Endodermal cell (in vitro differentiated cells): Measurements from ENCODE around the gene PTPN5. TPM values are rescaled to one million over a fixed set of nuclear protein-coding genes. Genes with fewer than 3 reads are reported as not detected.

Experiments used
- DNase-seq: peaks from one replicate; pipeline ENCODE4 v3.0.0-alpha.2; 2017
- H3K27ac ChIP-seq: 2 replicates; pipeline ENCODE4 v1.5.1; 2013; ENCODE audit warnings: mild to moderate bottlenecking, low read depth, low read length, moderate library complexity
- H3K27me3 ChIP-seq: 2 replicates; pipeline ENCODE4 v1.6.1; 2013; ENCODE audit warnings: mild to moderate bottlenecking, low read length, moderate library complexity; ENCODE audit not compliant: insufficient read depth, control insufficient read depth, poor library complexity, severe bottlenecking
- H3K36me3 ChIP-seq: 2 replicates; pipeline ENCODE4 v1.7.0; 2013; ENCODE audit warnings: mild to moderate bottlenecking, low read length, moderate library complexity; ENCODE audit not compliant: control insufficient read depth, insufficient read depth
- H3K4me1 ChIP-seq: one replicate; pipeline ENCODE4 v1.7.0; 2013; ENCODE audit warnings: low read length; ENCODE audit not compliant: control insufficient read depth, insufficient read depth
- H3K4me3 ChIP-seq: 2 replicates; pipeline ENCODE4 v1.5.1; 2013; ENCODE audit warnings: mild to moderate bottlenecking, low read length, moderate library complexity
- H3K9ac ChIP-seq: 2 replicates; pipeline ENCODE4 v1.6.1; 2013; ENCODE audit warnings: mild to moderate bottlenecking, low read length, moderate library complexity; ENCODE audit not compliant: poor library complexity, severe bottlenecking; ENCODE audit errors: extremely low read depth
- H3K9me3 ChIP-seq: 2 replicates; pipeline ENCODE4 v1.6.1; 2013; ENCODE audit warnings: mild to moderate bottlenecking, low read length, moderate library complexity; ENCODE audit not compliant: control insufficient read depth
- H3K27ac Mint-ChIP-seq: 2 replicates; pipeline ENCODE4 v1.8.0; 2020; ENCODE audit warnings: mixed read lengths
- H3K27me3 Mint-ChIP-seq: 2 replicates; pipeline ENCODE4 v1.8.0; 2021; ENCODE audit warnings: mild to moderate bottlenecking, mixed read lengths; ENCODE audit not compliant: insufficient read depth
- H3K36me3 Mint-ChIP-seq: 2 replicates; pipeline ENCODE4 v1.8.0; 2020; ENCODE audit warnings: low read depth, mixed read lengths
- H3K4me1 Mint-ChIP-seq: 2 replicates; pipeline ENCODE4 v1.8.0; 2020; ENCODE audit warnings: mixed read lengths
- H3K4me3 Mint-ChIP-seq: 2 replicates; pipeline ENCODE4 v1.8.0; 2020; ENCODE audit warnings: mild to moderate bottlenecking, moderate library complexity, mixed read lengths
- H3K9me3 Mint-ChIP-seq: 2 replicates; pipeline ENCODE4 v1.8.0; 2020; ENCODE audit warnings: mild to moderate bottlenecking, mixed read lengths
- CTCF ChIP-seq: fragments of 200-600 bp; sonication (generic); conservative IDR thresholded peaks from 2 replicates; pipeline ENCODE4 v1.5.0; 2021; ENCODE audit warnings: antibody characterized with exemption, mild to moderate bottlenecking
- WGBS, 2 experiments: methylation state at CpG; one replicate each; pipeline versions ENCODE4 v1.1.5 to v1.1.7; 2013; ENCODE audit warnings: missing lambda C conversion rate in 2 of 2, mixed read lengths in 1 of 2; ENCODE audit not compliant: insufficient coverage in 1 of 2, insufficient read length in 1 of 2; 5-methylcytosine and 5-hydroxymethylcytosine counted together
- total RNA-seq, 2 donors: library from RNA; stranded (reverse); fragmentation: NEBNext Ultra II Directional in 1 of 2; extraction: Animal tissue kit (Norgen Biotek cat#: 25700) in 1 of 2; gene quantifications; 2 replicates in 1 of 2; 3 replicates in 1 of 2; pipeline ENCODE4 v1.2.1, GENCODE V29; 2021

PTPN5 gene
- total RNA-seq, 2 donors from 2014 or later: 27.6 to 51.0 TPM

GRCh38 chr11:18790883-18791206 is 753 bp downstream of the PTPN5 start:
- H3K27me3 Mint-ChIP-seq: peaks cover 72% of the 10 kb centered on the region
- Histone ChIP-seq H3K36me3 (no peaks in the 10 kb centered on the region), H3K4me1 (no peaks in the 10 kb centered on the region), H3K9me3 (no peaks in the 10 kb centered on the region), H3K27me3 (peaks cover 45% of the 10 kb centered on the region), H3K9ac (peak overlapping the region; percentile 3), H3K4me3 (peak overlapping the region; percentile 84), H3K27ac (no peak overlapping the region)
- peaks cover 2% of the 10 kb centered on the region for H3K36me3 Mint-ChIP-seq
- peak overlapping the region; percentile 71 for H3K4me3 Mint-ChIP-seq
- H3K9me3 Mint-ChIP-seq: no peaks in the 10 kb centered on the region
- no peak for TF ChIP-seq CTCF
- WGBS, 2 experiments: 5% methylated on average over 10 to 17 of the region's 17 CpGs
- DNase-seq: peak; percentile 79
- H3K27ac Mint-ChIP-seq: no peak overlapping the region
- peaks cover 35% of the 10 kb centered on the region for H3K4me1 Mint-ChIP-seq

GRCh38 chr11:18789942-18790341 is 1.7 kb downstream of the PTPN5 start:
- no peak overlapping the region for H3K27ac Mint-ChIP-seq
- Histone ChIP-seq H3K27ac (no peak overlapping the region), H3K9me3 (no peaks in the 10 kb centered on the region), H3K27me3 (peaks cover 37% of the 10 kb centered on the region), H3K4me1 (no peaks in the 10 kb centered on the region), H3K9ac (no peak overlapping the region), H3K36me3 (no peaks in the 10 kb centered on the region), H3K4me3 (no peak overlapping the region)
- H3K4me1 Mint-ChIP-seq: peaks cover 35% of the 10 kb centered on the region
- 80 to 82% methylated on average over 5 to 8 of the region's 8 CpGs for WGBS, 2 experiments
- peaks cover 65% of the 10 kb centered on the region for H3K27me3 Mint-ChIP-seq
- H3K36me3 Mint-ChIP-seq: peaks cover 2% of the 10 kb centered on the region
- no peaks in the 10 kb centered on the region for H3K9me3 Mint-ChIP-seq
- TF ChIP-seq CTCF: no peak
- H3K4me3 Mint-ChIP-seq: peak overlapping the region; percentile 71
- no peak for DNase-seq

GRCh38 chr11:18785411-18785810 is 6.2 kb downstream of the PTPN5 start:
- H3K4me1 Mint-ChIP-seq: peaks cover 22% of the 10 kb centered on the region
- Histone ChIP-seq H3K4me1 (no peaks in the 10 kb centered on the region), H3K9ac (no peak overlapping the region), H3K36me3 (no peaks in the 10 kb centered on the region), H3K4me3 (no peak overlapping the region), H3K9me3 (no peaks in the 10 kb centered on the region), H3K27me3 (peaks cover 20% of the 10 kb centered on the region), H3K27ac (no peak overlapping the region)
- H3K9me3 Mint-ChIP-seq: no peaks in the 10 kb centered on the region
- H3K27ac Mint-ChIP-seq: no peak overlapping the region
- peaks cover 2% of the 10 kb centered on the region for H3K36me3 Mint-ChIP-seq
- H3K27me3 Mint-ChIP-seq: peaks cover 37% of the 10 kb centered on the region
- DNase-seq: no peak
- 94% methylated on average over 3 of the region's 4 CpGs; no CpG with 5 or more reads in 1 of the 2 experiments for WGBS, 2 experiments
- no peak for TF ChIP-seq CTCF
- no peak overlapping the region for H3K4me3 Mint-ChIP-seq
